Mesangial cell (primary cell): ENCODE results near the gene KHDC1L. TPM values are rescaled to one million over a fixed set of nuclear protein-coding genes. Genes with fewer than 3 reads are reported as not detected.

ENCODE experiments used
- total RNA-seq: library from RNA; depleted of rRNA; stranded (reverse); fragments of >200 nt; gene quantifications from 2 replicates; pipeline ENCODE4 v1.2.3, GENCODE V29; 2015

The KHDC1L gene, protein sequence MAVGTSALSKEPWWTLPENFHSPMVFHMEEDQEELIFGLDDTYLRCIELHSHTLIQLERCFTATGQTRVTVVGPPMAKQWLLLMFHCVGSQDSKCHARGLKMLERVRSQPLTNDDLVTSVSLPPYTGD
- total RNA-seq: 0.33 TPM in 1 of 2 replicates, not detected in the other

DNA sequence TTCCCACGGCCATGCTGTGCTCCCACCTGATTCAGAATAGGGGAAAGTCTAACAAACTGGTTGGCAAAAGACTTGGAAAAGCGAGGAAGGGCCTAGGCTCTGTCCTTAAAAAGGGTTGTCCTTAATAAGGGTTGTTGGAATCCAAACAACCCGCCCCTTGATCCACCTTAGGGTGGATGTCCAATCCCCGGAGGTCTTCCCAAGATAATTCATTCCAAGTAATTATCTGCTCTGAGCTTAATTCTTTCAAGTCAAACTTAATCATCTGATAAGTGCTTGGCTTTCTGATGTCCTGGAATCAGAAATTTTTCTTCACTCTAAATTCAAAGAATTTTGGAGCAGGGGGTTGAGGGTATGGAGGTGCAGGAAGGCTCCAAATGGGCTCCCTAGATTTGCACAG lies at the start of gene KHDC1L:
Gene KHDC1L (minus strand): TSS at position 101 of the 400 bp plus-strand sequence. CDS start 88 bp downstream, at position 13.

DNA sequence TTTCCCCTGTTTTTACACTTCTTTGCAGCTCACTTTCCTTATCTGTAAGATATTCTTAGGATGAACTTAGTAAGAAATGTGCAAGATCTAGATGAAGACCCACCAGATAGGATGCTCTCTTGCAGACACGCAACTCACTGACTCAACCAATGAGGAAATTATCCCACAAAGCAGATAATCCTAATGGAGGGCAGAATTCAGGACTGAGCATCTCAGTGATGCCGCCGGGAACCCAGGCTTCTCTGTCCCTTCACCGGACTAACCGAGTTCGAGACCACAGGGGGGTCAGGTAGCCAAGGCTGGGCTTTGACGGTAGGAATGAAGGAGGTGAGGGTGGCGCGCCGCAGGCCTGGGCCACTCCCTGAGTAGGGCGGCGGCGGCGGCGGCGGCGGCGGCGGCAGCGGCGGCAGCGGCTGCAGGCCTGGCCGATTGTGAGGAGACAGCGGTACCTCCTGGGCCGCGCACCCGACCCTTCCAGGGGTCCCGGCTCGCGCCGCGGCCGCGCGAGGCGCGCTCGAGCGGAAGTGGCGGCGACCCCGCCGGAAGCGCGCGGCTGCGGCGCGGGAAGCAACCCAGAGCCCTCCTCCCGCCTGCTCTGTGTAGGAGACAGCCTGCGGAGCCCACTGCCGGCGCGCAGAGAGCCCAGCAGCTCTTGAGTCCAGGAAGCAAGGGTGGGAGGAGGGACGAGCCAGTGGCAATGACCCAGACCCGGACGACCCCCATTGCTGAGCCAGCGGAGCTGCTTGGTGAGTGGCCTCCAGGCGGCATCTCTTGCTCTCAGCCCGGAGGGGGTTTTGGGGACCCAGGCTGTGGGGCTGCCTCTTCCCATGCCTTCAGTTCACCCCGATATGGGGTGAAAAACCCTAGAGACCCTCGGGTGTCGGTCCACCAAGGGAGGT lies 37.6 kb upstream of the KHDC1L start, which contains the start of gene KHDC1:
Gene KHDC1 (minus strand): TSS at position 526 of the 899 bp plus-strand sequence. CDS start 20,679 bp downstream, outside the sequence.

Other genes with a start within 250 kb of the KHDC1L start
- gene KHDC1, start 37.7 kb upstream of the KHDC1L start, total RNA-seq: 4.2 and 6.2 TPM in 2 replicates
- gene DPPA5, start 128.8 kb upstream of the KHDC1L start, total RNA-seq: not detected in 2 replicates
- gene KHDC3L, start 137.2 kb upstream of the KHDC1L start, total RNA-seq: not detected in 2 replicates
- gene OOEP, start 144.4 kb upstream of the KHDC1L start, total RNA-seq: not detected in 2 replicates
- gene DDX43, start 169.3 kb upstream of the KHDC1L start, total RNA-seq: 0.16 and 0.51 TPM in 2 replicates
- 2.2 and 5.4 TPM in 2 replicates for gene CGAS, start 226.8 kb upstream of the KHDC1L start, total RNA-seq
- gene MTO1, start 236.2 kb upstream of the KHDC1L start, total RNA-seq: 11.9 and 19.2 TPM in 2 replicates